Stimulated activated CD8-positive, alpha-beta memory T cell treated with anti-CD3 and anti-CD28 coated beads, Interleukin-12 subunit alpha, Interleukin-12 subunit beta, amount 100 ng/mL, for 1 hour (primary cell): Measurements from ENCODE around the gene GLUL.
"Not testable (repeated sequence)": the region's sequence is repeated elsewhere in the genome, so short reads cannot be mapped to it uniquely, and the experiment has no call there.

ENCODE experiments used
- DNase-seq: peaks from one replicate; pipeline ENCODE4 v3.0.0-alpha.2; 2020; ENCODE audit warnings: low read depth

Gene GLUL

GRCh38 chr1:182368358-182368757 is 23.2 kb downstream of the GLUL start:
- no peak for DNase-seq

GRCh38 chr1:182367926-182368325 is 23.7 kb downstream of the GLUL start:
- DNase-seq = no peak

GRCh38 chr1:182366596-182366995 is 25.0 kb downstream of the GLUL start:
- DNase-seq = no peak

- DNase-seq = no peak
Measured at GRCh38 chr1:182359645-182360044, 31.9 kb downstream of the GLUL start.

- no peak for DNase-seq
Measured at GRCh38 chr1:182357913-182358312, 33.7 kb downstream of the GLUL start.

GRCh38 chr1:182357171-182357570 is 34.4 kb downstream of the GLUL start:
- DNase-seq = no peak

- DNase-seq = no peak
Measured at GRCh38 chr1:182355723-182356098, 35.9 kb downstream of the GLUL start.

GRCh38 chr1:182351790-182352364 is 39.7 kb downstream of the GLUL start:
- no peak for DNase-seq

- DNase-seq = no peak
Measured at GRCh38 chr1:182350839-182351238, 40.8 kb downstream of the GLUL start.

- DNase-seq = no peak
Measured at GRCh38 chr1:182348961-182349747, 42.4 kb downstream of the GLUL start.

- no peak for DNase-seq
Measured at GRCh38 chr1:182347019-182347418, 44.6 kb downstream of the GLUL start.

- DNase-seq = no peak
Measured at GRCh38 chr1:182340233-182341058, 51.1 kb downstream of the GLUL start.

GRCh38 chr1:182339684-182340083 is 51.9 kb downstream of the GLUL start:
- DNase-seq = no peak

- DNase-seq = no peak
Measured at GRCh38 chr1:182338806-182339370, 52.7 kb downstream of the GLUL start.

GRCh38 chr1:182337736-182338571 is 53.6 kb downstream of the GLUL start:
- no peak for DNase-seq

GRCh38 chr1:182335771-182336566 is 55.6 kb downstream of the GLUL start:
- no peak for DNase-seq

- DNase-seq = not testable (repeated sequence)
Measured at GRCh38 chr1:182333071-182333571, 58.5 kb downstream of the GLUL start.

- no peak for DNase-seq
Measured at GRCh38 chr1:182332261-182333060, 59.1 kb downstream of the GLUL start.
